HG02840 (cell line): ENCODE data around the gene AIG1.
"Not testable (repeated sequence)": the region's sequence is repeated elsewhere in the genome, so short reads cannot be mapped to it uniquely, and the experiment has no call there.

Experiments used
- ATAC-seq: cut with Tn5 transposase; IDR thresholded peaks from one replicate; pipeline ENCODE4 v1.9.1; 2021; ENCODE audit warnings: mild to moderate bottlenecking, moderate library complexity, moderate number of reproducible peaks; ENCODE audit not compliant: unreplicated experiment, low FRiP score

The AIG1 gene

DNA sequence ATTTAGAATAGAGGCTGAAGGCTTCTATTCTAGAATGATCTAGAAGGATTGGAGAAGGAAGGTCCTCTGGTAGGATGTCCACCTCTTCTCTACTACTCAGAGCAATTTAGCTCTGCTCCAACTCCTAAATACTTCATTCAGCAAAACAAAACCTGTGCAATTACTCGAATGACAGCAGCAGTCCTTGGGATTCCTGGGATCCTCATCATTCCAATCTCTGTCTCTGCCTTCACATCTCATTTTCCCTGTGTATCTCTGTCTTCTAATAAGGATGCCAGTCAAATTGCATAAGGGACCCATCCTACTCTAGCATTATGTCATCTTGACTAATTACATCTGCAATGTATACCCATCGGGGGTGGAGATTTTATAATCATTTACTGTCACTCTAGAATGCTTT lies 5.5 kb upstream of the AIG1 start:
- ATAC-seq: no peak

- no peak for ATAC-seq
Measured at GRCh38 chr6:143055891-143056290, 4.8 kb upstream of the AIG1 start.

DNA sequence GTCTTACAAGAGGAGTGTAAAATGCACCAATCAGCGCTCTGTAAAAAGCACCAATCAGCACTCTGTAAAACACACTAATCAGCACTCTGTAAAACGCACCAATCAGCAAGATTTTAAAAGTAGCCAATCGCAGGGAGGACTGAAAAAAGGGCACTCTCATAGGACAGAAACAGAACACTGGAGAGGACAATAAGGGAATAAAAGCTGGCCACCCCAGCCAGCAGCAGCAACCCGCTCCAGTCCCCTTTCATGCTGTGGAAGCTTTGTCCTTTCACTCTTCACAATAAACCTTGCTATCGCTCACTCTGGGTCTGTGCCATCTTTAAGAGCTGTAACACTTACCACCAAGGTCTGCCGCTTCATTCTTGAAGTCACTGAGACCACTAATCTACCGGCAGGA lies 1.7 kb upstream of the AIG1 start:
- no peak for ATAC-seq

DNA sequence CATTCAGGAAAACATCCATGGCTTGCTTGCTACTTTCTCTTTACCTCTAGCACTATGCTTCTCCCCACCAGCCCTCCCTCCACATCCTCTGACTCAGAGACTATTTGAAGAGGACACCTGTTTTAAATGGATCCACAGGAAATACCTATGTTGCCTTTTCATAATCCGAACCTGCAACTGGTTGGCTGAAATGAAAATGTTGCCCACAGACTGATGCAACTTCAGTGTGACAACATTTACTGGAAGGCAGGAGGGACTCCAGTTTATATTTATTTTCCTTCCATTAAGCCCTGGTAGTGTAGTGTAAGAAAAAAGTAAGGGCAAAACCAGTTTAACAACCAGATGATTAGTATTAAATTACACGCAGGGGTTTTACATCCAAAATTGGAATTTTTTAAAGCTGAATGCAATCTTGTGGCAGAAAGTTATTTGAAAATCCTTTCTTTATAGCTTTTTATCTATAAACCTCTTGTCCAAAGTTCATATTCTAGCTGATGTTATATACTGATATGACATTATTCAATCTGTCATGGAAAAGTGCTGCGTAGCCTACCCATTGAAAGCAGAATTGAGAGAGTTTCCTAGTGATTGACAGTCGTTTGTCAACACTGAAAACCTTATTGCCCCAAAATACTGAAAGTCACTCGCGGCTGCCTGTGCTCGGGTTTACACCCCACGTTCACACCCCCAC lies 881 bp upstream of the AIG1 start:
- no peak for ATAC-seq

DNA sequence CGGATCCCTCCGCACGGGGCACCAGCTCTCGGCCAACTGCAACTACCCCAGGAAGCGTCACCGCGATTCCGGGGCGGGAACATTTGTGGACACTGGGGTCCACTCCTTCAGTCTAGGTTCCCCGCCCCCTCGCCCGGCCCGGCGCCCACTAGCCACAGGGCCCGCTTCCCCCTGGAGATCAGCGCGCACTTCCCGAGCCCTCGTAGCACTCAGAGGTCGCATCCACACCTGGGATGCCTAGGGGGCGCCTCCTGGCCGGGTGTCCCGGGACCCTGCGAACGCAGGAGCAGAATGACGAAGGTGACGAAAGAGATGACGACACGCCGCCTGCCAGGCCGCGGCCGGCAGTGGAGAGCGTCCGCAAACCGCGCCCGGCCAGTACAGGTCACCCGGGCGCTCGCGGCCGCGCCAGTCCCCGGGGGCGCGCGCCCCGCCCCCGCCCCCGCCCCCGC lies 309 bp upstream of the AIG1 start:
- ATAC-seq: peak; percentile 69

GRCh38 chr6:143061597-143062385 lies 1.1 kb downstream of the AIG1 start:
- ATAC-seq: no peak

DNA sequence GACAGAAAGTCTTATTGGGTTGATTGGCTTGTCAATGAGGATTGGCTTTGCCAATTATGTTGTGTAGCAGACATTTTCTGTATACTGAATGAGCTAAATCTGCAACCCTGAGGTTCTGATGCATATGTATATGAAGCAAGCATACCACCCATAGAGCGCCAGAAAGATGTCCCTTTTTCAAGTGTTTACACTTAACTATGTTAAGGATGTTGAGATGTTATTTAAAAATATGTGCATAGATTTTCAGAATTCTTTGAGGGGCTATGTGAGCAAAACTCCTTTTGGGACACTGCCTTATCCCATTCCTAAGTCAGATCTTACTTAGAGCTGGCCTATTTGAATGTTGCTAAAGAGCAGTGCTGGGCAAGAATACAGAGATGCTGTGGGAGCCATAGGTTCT lies 1.9 kb downstream of the AIG1 start:
- ATAC-seq: no peak

DNA sequence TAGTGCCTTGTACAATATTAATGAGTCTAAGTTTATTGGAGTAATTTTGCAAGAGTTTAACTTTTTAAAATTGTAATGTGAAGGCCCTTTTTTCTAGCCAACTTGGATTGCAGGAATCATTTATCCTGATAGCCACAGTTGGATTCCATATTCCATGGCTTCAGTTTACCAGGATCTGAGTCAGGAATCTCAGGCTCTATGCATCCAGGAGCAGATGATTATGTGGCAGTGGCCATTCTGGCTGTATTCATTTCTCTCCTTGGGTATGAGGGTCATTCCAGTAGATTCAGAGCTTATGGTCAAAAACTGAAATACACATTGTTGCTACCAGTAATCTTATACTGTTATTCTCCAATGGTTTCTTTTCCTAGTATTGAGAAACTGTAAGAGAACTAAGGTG lies 2.9 kb downstream of the AIG1 start:
- ATAC-seq: no peak

- ATAC-seq: no peak
Measured at GRCh38 chr6:143064271-143064670, 3.6 kb downstream of the AIG1 start.

DNA sequence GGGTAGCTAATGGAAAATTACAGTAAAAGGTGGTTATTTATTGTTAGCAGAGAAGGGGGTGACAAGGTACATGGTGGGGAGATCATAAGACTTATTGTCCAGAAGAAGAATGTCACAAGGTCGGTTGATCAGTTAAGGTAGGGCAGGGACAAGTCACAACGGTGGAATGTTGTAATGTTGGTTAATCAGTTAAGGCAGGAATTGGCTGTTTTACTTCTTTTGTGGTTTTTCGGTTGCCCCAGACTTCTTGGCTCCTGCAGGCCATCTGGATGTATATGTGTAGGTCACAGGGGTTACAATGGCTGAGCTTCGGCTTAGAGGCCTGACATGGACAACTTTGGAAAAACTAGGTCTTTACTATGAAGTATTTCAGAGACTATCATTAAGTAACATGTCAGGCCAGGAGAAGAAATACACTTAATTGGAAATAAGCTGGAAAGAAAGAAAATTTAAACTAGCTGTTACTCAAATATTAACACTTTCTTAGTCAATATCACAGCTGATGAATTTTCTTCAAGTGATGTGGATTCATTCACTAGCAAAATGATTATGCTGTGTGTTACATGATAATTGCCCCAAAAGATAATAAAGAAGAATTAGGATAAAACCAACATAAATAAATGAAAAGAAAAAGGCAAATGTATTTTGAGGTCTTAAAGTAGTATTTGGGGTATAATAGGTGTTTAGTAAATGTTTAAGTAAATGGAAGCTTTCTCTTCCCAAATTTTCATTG lies 4.4 kb downstream of the AIG1 start:
- ATAC-seq: no peak

DNA sequence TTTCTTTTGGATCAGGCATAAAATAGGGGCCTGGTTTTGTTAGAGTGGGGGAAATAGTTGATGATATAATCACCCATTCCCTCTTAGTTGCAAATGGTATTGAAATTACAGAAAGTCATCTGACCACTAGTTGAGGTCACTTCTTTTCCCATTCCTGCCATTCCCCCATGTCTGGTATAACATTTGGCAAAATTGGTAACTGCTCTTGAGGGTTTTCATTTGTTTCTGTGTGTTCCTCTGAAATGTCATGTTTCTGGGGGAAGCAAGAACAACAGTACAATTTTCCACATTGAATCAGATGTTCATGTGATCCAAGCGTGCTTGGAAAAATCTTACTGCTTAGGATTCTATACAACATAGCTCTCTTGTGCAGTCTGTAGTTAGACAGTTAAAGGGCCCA lies 7.3 kb downstream of the AIG1 start:
- no peak for ATAC-seq

- no peak for ATAC-seq
Measured at GRCh38 chr6:143074101-143074500, 13.4 kb downstream of the AIG1 start.

GRCh38 chr6:143074670-143075318 lies 14.1 kb downstream of the AIG1 start:
- no peak for ATAC-seq

- no peak for ATAC-seq
Measured at GRCh38 chr6:143078468-143079324, 18.0 kb downstream of the AIG1 start.

- ATAC-seq: no peak
Measured at GRCh38 chr6:143079325-143079640, 18.6 kb downstream of the AIG1 start.

GRCh38 chr6:143082274-143082673 lies 21.6 kb downstream of the AIG1 start:
- ATAC-seq: not testable (repeated sequence)

GRCh38 chr6:143084019-143084418 lies 23.3 kb downstream of the AIG1 start:
- ATAC-seq: not testable (repeated sequence)

DNA sequence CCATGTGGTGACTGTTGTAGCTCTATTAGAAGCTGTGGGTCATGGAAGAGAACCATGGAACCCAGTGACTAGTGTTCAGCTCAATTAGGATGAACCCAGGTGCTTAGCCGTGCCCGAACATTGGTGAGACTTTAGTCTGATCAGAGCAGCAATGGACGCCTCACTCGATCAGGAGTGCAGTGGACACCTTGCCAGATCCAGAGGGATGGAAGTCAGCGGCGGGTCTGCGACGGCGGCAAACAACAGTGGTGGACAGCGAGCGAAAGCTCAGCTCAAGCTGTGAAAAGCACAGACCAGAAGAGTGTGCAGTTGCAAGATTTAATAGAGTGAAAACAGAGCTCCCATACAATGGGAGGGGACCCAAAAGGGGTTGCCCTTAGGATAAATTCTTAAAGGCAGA lies 26.6 kb downstream of the AIG1 start:
- not testable (repeated sequence) for ATAC-seq

GRCh38 chr6:143087856-143088255 lies 27.2 kb downstream of the AIG1 start:
- no peak for ATAC-seq
